ENCODE results near the gene METTL21C.

The METTL21C gene

GRCh38 chr13:102658660-102659059 lies 36.2 kb downstream of the METTL21C start:
- no peak for DNase-seq

- DNase-seq: no peak
Measured at GRCh38 chr13:102657630-102658029, 37.2 kb downstream of the METTL21C start.

GRCh38 chr13:102654756-102655155 lies 40.1 kb downstream of the METTL21C start:
- DNase-seq: no peak

GRCh38 chr13:102651892-102652291 lies 43.0 kb downstream of the METTL21C start:
- DNase-seq: no peak

- DNase-seq: no peak
Measured at GRCh38 chr13:102651392-102651791, 43.5 kb downstream of the METTL21C start.

- DNase-seq: no peak
Measured at GRCh38 chr13:102650444-102650843, 44.4 kb downstream of the METTL21C start.

- DNase-seq: no peak
Measured at GRCh38 chr13:102648046-102648445, 46.8 kb downstream of the METTL21C start.

- DNase-seq: no peak
Measured at GRCh38 chr13:102645701-102646100, 49.1 kb downstream of the METTL21C start.

GRCh38 chr13:102643656-102644055 lies 51.2 kb downstream of the METTL21C start:
- no peak for DNase-seq

- DNase-seq: peak; percentile 71
Measured at GRCh38 chr13:102642475-102642874, 52.4 kb downstream of the METTL21C start.

- DNase-seq: no peak
Measured at GRCh38 chr13:102642029-102642428, 52.8 kb downstream of the METTL21C start.

GRCh38 chr13:102638741-102639140 lies 56.1 kb downstream of the METTL21C start:
- no peak for DNase-seq
